ENCODE results near the gene SZT2.

The SZT2 gene

DNA sequence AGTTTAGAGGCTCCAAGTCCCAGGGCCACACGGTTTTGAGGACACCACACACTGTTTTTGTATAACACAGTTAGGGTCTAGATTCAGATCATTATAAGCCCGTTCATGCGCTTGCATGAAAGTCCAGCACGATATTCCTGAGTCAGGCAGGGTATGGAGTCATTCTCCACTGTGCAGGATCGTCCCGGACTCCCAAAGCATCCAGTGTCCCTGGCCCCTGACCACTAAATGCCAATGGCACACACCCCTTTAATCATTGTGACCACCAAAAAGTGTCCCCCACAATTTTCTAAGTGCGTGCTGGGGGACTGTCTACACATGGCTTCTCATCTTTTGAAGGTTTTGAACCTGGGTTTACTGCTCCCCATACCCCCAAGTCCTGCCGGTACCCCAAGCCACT lies 113.8 kb downstream of the SZT2 start:
- Histone ChIP-seq H2AFZ (ENCODE audit: low read depth, low read length) (no peak overlapping the region), H3K4me2 (ENCODE audit: insufficient read depth, low read length) (no peak overlapping the region), H3K36me3 (ENCODE audit: insufficient read depth, low read length) (no peaks in the 10 kb centered on the region), H3K4me1 (ENCODE audit: insufficient read depth, low read length) (no peaks in the 10 kb centered on the region), H3K27ac (ENCODE audit: low read length) (no peak overlapping the region), H3K27me3 (ENCODE audit: insufficient read depth, low read length, poor library complexity) (no peaks in the 10 kb centered on the region), H4K20me1 (ENCODE audit: insufficient read depth, low read length) (no peaks in the 10 kb centered on the region), H3K9ac (ENCODE audit: low read depth, low read length) (no peak overlapping the region), H3K79me2 (ENCODE audit: insufficient read depth, low read length) (no peaks in the 10 kb centered on the region), H3K4me3 (ENCODE audit: low read depth in 1 of 2, low read length in 2 of 2) (no peak overlapping the region), H3K9me3 (ENCODE audit: insufficient read depth, low read length, severe bottlenecking) (no peaks in the 10 kb centered on the region)
- ATAC-seq (ENCODE audit: insufficient read depth, low read depth) (no peak), DNase-seq (no peak)
- TF ChIP-seq EZH2 (IDR thresholded peaks at IDR 0.05; ENCODE audit: borderline replicate concordance, low read depth, low read length, severe bottlenecking) = no peak
- TF ChIP-seq, protein P1, sequence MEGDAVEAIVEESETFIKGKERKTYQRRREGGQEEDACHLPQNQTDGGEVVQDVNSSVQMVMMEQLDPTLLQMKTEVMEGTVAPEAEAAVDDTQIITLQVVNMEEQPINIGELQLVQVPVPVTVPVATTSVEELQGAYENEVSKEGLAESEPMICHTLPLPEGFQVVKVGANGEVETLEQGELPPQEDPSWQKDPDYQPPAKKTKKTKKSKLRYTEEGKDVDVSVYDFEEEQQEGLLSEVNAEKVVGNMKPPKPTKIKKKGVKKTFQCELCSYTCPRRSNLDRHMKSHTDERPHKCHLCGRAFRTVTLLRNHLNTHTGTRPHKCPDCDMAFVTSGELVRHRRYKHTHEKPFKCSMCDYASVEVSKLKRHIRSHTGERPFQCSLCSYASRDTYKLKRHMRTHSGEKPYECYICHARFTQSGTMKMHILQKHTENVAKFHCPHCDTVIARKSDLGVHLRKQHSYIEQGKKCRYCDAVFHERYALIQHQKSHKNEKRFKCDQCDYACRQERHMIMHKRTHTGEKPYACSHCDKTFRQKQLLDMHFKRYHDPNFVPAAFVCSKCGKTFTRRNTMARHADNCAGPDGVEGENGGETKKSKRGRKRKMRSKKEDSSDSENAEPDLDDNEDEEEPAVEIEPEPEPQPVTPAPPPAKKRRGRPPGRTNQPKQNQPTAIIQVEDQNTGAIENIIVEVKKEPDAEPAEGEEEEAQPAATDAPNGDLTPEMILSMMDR (IDR thresholded peaks at IDR 0.05; ENCODE audit: borderline replicate concordance, extremely low read depth, low read length, poor library complexity, severe bottlenecking) = no peak
